Hepatocyte (in vitro differentiated cells): ENCODE measurements around the gene GRID2IP. TPM values are rescaled to one million over a fixed set of nuclear protein-coding genes. Genes with fewer than 3 reads are reported as not detected.

ENCODE experiments used
- DNase-seq: peaks from one replicate; pipeline ENCODE4 v3.0.0-alpha.2; 2016; ENCODE audit warnings: low spot score
- H2AFZ ChIP-seq: fragments of 200-600 bp; sonication (generic); 2 replicates; pipeline ENCODE4 v1.6.0; 2016; ENCODE audit warnings: antibody characterized with exemption, mild to moderate bottlenecking
- H3K27ac ChIP-seq: fragments of 200-600 bp; sonication (generic); 2 replicates; pipeline ENCODE4 v1.5.1; 2016; ENCODE audit warnings: mild to moderate bottlenecking
- H3K27me3 ChIP-seq: fragments of 200-600 bp; sonication (generic); 2 replicates; pipeline ENCODE4 v1.6.1; 2016
- H3K36me3 ChIP-seq: fragments of 200-600 bp; sonication (generic); replicated peaks from 2 replicates; pipeline ENCODE4 v1.5.1; 2016; ENCODE audit warnings: low read depth; ENCODE audit not compliant: insufficient read depth
- H3K4me1 ChIP-seq: fragments of 200-600 bp; sonication (generic); 2 replicates; pipeline ENCODE4 v1.5.1; 2016; ENCODE audit warnings: mild to moderate bottlenecking, moderate library complexity; ENCODE audit not compliant: insufficient read depth
- H3K4me2 ChIP-seq: fragments of 200-600 bp; sonication (generic); 2 replicates; pipeline ENCODE4 v1.6.0; 2016
- H3K4me3 ChIP-seq: fragments of 200-600 bp; sonication (generic); 2 replicates; pipeline ENCODE4 v1.5.1; 2016; ENCODE audit warnings: mild to moderate bottlenecking
- H3K79me2 ChIP-seq: fragments of 200-600 bp; sonication (generic); 2 replicates; pipeline ENCODE4 v1.6.0; 2017; ENCODE audit warnings: mild to moderate bottlenecking
- H3K9me2 ChIP-seq: fragments of 200-600 bp; sonication (generic); replicated peaks from 2 replicates; pipeline ENCODE4 v1.6.0; 2017; ENCODE audit warnings: mild to moderate bottlenecking; ENCODE audit not compliant: insufficient read depth
- H3K9me3 ChIP-seq: fragments of 200-600 bp; sonication (generic); 2 replicates; pipeline ENCODE4 v1.5.1; 2016; ENCODE audit warnings: low read depth, mild to moderate bottlenecking
- H4K20me1 ChIP-seq: fragments of 200-600 bp; sonication (generic); 2 replicates; pipeline ENCODE4 v1.6.0; 2016; ENCODE audit warnings: mild to moderate bottlenecking; ENCODE audit not compliant: insufficient read depth, poor library complexity, severe bottlenecking
- EZH2 ChIP-seq: fragments of 200-600 bp; sonication (generic); IDR thresholded peaks from 2 replicates; pipeline ENCODE4 v1.6.1; 2016; ENCODE audit warnings: antibody characterized with exemption, mild to moderate bottlenecking, borderline replicate concordance
- EZH2phosphoT487 ChIP-seq: fragments of 200-600 bp; sonication (generic); IDR thresholded peaks from one replicate; pipeline ENCODE4 v1.6.1; 2018; ENCODE audit warnings: antibody characterized with exemption, mild to moderate bottlenecking, low read depth, moderate library complexity; ENCODE audit not compliant: unreplicated experiment, severe bottlenecking
- WGBS: methylation state at CpG from one replicate; pipeline ENCODE4 v1.1.6; 2016; ENCODE audit warnings: low lambda C conversion rate; ENCODE audit errors: missing lambda C conversion rate; 5-methylcytosine and 5-hydroxymethylcytosine counted together
- polyA plus RNA-seq: library from polyadenylated mRNA; unstranded; fragments of >200 nt; fragmentation: Nextera tagmentation; extraction: Ambion mirVana; gene quantifications from 2 replicates; pipeline ENCODE4 v1.2.1, GENCODE V29; 2016
- total RNA-seq: library from RNA; depleted of rRNA; stranded (reverse); fragments of >200 nt; gene quantifications from 2 replicates; pipeline ENCODE4 v1.2.3, GENCODE V29; 2014
- TF ChIP-seq, protein P1 (sequence below): fragments of 200-600 bp; sonication (generic); IDR thresholded peaks from 2 replicates; pipeline ENCODE4 v1.5.1; 2016; ENCODE audit warnings: antibody characterized with exemption, mild to moderate bottlenecking; ENCODE audit not compliant: poor library complexity

GRID2IP gene
- total and polyA plus RNA-seq, 2 experiments from 2014 or later: 0.25 to 0.73 TPM

DNA sequence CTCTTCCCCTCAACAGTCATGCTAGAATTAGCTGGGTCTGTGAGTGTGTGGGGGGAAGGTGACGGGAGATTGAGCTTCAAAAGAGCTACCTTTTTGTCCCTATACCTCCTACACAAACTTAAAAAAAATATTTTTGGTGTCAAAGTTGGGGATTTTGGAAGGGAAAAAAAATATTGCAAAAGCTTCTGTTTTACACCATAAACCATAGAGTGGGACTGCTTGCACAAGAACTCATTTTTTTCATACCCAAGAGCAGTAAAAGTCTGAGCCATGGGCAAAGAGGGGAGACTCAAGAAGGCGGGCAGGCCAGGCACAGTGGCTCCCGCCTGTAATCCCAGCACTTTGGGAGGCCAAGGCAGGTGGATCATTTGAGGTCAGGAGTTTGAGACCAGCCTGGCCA, 16.6 kb upstream of the GRID2IP start:
- no peaks in the 10 kb centered on the region for H3K4me1 ChIP-seq
- no peak for DNase-seq
- no peak overlapping the region for H3K4me3 ChIP-seq
- no peaks in the 10 kb centered on the region for H3K9me2 ChIP-seq
- H3K27ac ChIP-seq: no peak overlapping the region
- H4K20me1 ChIP-seq: no peaks in the 10 kb centered on the region
- H3K27me3 ChIP-seq: no peaks in the 10 kb centered on the region
- H3K4me2 ChIP-seq: no peak overlapping the region
- no peaks in the 10 kb centered on the region for H3K36me3 ChIP-seq
- no peaks in the 10 kb centered on the region for H3K79me2 ChIP-seq
- WGBS: 91% methylated on average over 3 of the region's 3 CpGs
- no peaks in the 10 kb centered on the region for H3K9me3 ChIP-seq
- no peak overlapping the region for H2AFZ ChIP-seq
- TF ChIP-seq EZH2phosphoT487 (no peak), EZH2 (no peak)
- TF ChIP-seq, protein P1, sequence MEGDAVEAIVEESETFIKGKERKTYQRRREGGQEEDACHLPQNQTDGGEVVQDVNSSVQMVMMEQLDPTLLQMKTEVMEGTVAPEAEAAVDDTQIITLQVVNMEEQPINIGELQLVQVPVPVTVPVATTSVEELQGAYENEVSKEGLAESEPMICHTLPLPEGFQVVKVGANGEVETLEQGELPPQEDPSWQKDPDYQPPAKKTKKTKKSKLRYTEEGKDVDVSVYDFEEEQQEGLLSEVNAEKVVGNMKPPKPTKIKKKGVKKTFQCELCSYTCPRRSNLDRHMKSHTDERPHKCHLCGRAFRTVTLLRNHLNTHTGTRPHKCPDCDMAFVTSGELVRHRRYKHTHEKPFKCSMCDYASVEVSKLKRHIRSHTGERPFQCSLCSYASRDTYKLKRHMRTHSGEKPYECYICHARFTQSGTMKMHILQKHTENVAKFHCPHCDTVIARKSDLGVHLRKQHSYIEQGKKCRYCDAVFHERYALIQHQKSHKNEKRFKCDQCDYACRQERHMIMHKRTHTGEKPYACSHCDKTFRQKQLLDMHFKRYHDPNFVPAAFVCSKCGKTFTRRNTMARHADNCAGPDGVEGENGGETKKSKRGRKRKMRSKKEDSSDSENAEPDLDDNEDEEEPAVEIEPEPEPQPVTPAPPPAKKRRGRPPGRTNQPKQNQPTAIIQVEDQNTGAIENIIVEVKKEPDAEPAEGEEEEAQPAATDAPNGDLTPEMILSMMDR: no peak

DNA sequence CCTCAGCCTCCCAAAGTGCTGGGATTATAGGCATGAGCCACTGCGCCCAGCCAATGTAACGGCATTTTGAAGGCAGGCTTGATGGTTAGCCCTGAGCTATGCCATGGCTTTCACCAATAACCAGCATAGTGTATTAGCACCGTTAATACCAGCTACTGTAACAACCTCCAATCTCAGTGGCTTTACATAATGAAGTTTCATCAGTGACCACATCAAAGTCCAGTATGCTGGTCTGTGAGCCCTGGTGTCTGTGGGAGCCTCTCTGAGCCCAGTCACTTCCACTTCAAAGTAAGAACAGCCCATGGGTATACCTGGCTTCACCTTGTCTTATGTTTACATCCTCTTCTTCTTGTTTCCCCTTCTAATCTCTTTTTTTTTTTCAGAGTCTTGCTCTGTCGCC, 14.4 kb upstream of the GRID2IP start:
- Histone ChIP-seq H3K9me3 (no peaks in the 10 kb centered on the region), H3K4me3 (no peak overlapping the region), H3K36me3 (no peaks in the 10 kb centered on the region), H3K27ac (no peak overlapping the region), H3K4me1 (no peaks in the 10 kb centered on the region), H2AFZ (no peak overlapping the region), H3K79me2 (no peaks in the 10 kb centered on the region), H3K4me2 (no peak overlapping the region), H3K27me3 (no peaks in the 10 kb centered on the region), H4K20me1 (no peaks in the 10 kb centered on the region), H3K9me2 (no peaks in the 10 kb centered on the region)
- TF ChIP-seq EZH2 (no peak), EZH2phosphoT487 (no peak)
- TF ChIP-seq, protein P1: no peak
- WGBS: 86% methylated on average over 4 of the region's 4 CpGs
- no peak for DNase-seq

DNA sequence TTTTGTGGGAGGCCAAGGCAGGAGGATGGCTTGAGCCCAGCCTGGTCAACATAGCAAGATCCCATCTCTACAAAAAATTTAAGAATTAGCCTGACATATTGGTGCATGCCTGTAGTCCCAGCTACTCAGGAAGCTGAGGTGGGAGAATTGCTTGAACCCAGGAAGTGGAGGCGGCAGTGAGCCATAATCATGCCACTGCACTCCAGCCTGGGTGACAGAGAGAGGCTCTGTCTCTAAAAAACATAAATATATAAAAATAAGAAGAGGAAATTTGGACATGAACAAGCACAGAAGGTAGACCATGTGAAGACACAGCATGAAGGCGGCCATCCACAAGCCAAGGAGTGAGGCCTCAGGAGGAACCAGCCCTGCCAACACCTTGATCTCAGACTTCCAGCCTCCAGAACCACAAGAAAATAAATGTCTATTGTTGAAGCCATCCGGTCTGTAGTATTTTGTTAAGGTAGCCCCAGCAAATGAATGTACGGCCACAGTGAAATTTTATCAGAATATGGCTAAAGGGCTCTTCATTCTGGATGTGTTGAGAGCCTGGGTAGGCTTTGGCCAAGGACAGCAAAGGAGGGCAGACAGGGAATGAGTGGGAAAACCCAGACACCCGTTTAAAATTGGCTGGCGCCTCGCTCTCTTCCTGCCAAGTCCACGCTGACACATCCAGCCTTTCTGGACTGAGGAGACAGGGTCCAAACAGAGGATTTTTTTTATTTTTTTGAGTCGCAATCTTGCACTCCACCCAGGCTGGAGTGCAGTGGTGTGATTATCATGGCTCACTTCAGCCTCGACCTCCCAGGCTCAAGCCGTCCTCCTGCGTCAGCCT, 12.9 kb upstream of the GRID2IP start:
- H3K9me3 ChIP-seq: no peaks in the 10 kb centered on the region
- no peaks in the 10 kb centered on the region for H3K36me3 ChIP-seq
- H2AFZ ChIP-seq: no peak overlapping the region
- 95% methylated on average over 12 of the region's 12 CpGs for WGBS
- DNase-seq: no peak
- H3K27ac ChIP-seq: no peak overlapping the region
- H3K27me3 ChIP-seq: no peaks in the 10 kb centered on the region
- H4K20me1 ChIP-seq: no peaks in the 10 kb centered on the region
- no peak overlapping the region for H3K4me2 ChIP-seq
- no peak overlapping the region for H3K4me3 ChIP-seq
- no peaks in the 10 kb centered on the region for H3K79me2 ChIP-seq
- TF ChIP-seq EZH2 (no peak), EZH2phosphoT487 (no peak)
- TF ChIP-seq, protein P1: no peak
- no peaks in the 10 kb centered on the region for H3K4me1 ChIP-seq
- no peaks in the 10 kb centered on the region for H3K9me2 ChIP-seq
